Epidermal melanocyte (primary cell): ENCODE measurements around the gene ATP9B.
A peak's percentile ranks its signal among the peaks of the same experiment; 100 is the strongest.
"Not testable (repeated sequence)": the region's sequence is repeated elsewhere in the genome, so short reads cannot be mapped to it uniquely, and the experiment has no call there.

ENCODE experiments used
- DNase-seq: peaks from one replicate; pipeline ENCODE4 v3.0.0; 2011; ENCODE audit warnings: low spot score; ENCODE audit not compliant: insufficient read length

Gene ATP9B

DNA sequence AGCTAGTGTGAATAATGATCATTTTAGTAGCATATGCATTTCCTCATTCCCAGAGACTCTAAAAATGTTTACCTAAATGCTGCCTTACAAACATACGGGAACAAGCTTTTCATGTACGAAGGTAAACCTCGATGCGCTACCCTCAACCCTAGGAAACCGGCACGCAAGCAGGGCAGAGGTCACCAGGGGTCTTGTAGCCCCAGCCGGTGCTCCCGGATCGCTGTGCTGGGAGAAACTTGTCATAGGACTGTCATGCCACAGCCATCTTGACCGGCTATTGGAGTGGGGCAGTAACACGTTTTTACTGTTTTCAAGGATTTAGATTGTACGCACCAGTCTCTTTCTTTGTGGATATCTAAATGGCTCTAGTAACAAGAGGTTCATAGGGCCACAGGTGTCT lies 291.7 kb downstream of the ATP9B start:
- DNase-seq, result no peak

DNA sequence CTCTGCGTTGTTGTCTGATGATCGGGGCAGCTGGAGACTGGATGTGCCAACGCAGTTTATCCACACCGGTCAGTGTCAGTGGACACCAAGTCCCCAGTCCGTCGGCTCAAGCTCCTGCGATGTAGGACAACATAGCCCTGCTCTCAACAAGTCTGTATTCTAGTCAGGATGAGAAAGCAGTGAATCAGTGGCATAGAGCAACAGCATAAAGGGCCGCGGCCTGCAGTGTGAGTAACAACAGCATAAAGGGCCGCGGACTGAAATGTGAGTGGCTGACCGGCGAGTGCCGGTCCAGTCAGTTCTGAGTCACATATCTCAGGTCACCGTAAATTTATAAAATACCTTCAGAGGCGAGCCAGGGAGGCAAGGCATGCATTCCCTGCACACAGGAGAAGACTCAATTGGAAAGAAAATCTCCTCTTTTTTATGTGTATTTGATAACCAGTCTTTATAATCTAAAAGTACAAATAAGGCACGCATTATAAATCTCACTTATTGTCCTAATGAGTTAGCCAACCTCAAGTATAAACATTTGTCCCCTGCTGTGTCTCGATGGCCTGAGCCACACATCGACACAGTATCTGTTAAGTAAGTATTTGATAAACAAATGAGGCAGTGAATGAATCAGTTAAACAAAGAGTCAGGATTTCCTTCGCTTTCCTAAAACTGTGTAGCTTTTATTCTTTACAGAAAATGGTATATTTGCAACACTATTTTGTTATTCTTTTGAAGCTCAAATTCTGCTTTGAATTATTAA lies 292.8 kb downstream of the ATP9B start:
- DNase-seq, result no peak

DNA sequence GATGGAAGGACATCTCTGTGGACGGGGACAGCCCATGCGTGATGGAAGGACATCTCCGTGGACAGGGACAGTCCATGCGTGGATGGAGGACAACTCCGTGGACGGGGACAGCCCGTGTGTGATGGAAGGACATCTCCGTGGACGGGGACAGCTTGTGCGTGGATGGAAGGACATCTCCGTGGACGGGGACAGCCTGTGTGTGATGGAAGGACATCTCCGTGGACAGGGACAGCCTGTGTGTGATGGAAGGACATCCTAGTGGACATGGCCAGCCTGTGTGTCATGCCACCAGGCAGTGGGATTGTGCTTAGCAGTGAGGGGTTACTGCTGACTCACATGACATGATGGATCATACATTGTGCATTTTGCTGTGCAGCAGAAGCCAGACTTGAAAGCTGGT lies 296.5 kb downstream of the ATP9B start:
- DNase-seq, result no peak

DNA sequence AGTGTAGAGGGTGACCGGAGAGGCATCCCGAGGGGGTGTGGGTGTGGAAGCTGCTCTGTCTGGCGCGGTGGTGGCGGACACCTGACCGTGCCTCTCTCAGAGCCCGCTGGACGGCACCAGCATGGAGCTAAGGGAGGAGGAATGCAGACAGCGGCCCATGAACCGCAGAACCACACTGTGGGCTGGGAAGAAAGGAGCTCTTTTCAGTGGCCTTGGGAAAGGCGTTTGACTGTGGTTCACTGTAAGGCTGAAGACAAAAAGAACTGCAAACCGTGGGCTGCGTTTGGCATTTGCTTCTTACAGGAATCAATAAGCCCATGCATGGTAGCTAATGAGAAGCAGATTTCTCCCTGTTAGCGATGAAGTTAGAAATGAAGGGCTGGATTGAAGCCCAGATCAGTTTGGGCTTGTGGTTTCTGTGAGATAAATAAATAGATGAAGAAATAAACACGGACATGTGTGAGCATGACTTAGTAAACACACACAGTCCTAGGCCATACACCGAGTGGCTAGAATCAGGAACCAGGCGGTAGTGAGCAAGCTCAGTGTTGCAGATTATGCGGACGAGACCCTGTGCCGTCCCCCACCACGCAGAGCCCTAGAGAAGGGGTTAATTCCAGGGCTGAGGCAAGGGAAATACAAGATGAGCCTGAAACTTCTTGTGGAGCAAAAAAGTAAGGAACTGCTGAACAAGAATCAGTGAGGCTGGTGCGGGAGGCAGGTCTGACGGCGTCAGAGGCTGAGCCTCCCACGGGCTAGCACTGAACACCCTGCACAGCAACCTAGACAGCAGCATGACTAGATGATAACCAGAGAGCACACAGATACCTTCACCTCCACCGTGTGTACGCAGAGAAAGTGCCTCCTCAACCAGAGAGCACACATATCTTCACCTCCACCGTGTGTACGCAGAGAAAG lies 297.2 kb downstream of the ATP9B start:
- peak; percentile 92 for DNase-seq

DNA sequence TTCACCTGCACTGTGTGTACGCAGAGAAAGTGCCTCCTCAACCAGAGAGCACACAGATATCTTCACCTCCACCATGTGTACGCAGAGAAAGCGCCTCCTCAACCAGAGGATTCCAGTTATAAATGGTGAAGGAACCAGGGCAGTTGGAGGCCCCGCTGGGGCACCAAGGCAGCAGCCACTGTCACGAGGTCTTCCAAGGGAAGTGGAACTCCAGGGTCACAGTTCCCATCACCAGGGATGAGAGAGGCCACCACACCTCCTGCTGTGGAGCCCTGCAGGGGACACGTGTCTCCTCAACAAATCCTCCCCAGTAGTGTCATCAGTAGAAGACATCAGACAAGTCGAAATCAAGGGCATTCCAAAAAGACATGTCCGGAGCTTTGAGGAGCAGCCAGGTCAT lies 298.3 kb downstream of the ATP9B start:
- DNase-seq, result no peak

DNA sequence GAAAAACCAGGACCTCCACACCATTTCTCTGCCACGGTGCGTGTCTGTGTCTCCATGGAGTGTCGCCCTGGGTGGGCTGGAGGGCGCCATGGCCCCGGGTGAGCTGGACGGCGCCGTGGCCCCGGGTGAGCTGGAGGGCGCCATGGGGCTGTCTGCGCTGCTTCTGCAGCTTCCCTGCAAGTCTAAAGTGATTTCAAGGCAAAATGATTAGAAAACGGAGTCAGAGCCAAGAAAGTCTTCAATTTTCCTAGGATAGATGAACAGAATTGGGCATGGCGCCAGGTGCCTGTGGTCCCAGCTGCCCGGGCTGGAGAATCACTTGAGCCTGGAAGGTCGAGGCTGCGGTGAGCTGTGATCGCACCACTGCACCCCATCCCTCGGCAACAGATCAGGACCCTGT lies 298.8 kb downstream of the ATP9B start:
- no peak for DNase-seq

DNA sequence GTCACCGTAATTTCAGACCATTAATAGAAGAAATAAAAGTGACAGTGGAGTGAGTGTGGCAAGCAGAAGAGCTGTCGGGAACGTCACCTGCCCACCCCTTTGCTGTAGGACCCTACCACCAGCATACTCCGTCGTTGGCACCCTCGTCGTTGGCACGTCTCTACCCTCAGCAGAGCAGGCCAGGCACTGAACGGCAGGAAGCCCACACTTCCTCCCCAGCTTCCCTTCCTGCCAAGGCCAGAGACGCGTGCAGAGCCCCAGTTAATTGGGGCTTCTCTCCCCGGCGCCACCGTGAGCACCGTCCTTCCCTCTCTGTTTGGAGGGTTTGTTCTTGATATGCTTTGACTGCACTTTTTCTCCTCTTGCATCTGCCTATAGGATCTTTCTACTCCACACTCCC lies 299.5 kb downstream of the ATP9B start:
- DNase-seq, result no peak

DNA sequence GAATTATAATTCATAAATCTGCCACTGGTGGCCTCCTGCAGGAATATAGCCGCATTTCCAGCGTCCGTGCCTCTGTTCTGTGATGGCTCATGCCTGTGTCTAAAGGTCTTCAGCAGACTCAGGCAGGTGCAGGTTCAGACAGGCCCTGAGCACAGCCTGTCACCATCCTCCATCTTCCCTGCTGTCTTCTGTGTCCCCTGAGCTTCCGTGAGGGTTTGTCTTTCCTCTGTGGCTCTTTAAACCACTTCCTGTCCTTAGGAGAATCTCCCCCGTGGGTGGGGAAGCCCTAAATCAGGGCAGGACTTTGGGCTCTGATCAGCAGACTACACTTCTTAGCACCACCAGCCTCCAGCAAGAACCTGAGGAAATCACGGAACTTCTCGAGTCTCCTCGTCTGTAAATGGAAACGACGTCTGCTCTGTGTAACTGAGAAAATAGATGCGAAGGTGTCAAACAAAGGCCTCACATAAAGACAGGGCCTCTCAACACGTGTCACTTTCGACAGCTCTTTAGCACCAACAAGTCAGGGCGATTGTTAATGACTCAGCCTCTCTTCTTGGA lies 302.4 kb downstream of the ATP9B start:
- no peak for DNase-seq

DNA sequence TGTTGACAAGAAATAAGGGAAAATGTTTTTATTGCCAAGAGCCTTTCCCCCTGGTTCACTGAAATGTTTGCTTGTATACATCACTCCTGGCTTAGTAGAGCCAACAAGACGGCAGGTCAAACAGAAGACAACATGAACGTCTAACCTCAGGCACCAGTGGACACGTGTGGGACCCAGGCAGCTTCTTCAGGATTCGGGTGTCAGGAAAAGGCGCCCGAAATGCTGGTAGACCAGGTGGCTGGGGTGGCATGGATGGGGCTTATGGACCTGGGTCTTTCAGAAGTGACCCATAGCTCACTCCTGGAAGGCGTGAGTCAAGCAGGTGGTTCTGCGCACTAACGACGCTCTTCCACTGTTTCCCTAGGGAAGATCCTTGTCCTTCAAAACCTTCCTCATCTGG lies 303.3 kb downstream of the ATP9B start:
- no peak for DNase-seq

DNA sequence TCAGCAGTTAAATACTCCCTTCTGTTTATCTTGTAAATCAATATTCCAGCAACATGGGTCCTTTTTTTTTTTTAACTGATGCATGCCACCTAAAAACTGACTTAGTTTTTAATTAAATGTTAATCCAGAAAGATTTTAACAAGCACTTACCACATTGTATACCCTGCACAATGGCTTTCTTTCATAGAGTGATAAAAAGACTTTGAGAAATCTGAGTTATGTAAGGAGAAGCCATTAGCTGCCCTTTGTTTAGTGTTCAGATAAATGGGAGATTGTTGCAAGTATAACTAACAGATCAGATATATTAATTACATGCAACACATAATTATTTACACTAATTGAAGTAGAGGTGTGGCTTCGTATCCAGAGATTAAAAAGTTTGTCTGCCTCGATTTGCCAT lies 303.8 kb downstream of the ATP9B start:
- peak; percentile 27 for DNase-seq

DNA sequence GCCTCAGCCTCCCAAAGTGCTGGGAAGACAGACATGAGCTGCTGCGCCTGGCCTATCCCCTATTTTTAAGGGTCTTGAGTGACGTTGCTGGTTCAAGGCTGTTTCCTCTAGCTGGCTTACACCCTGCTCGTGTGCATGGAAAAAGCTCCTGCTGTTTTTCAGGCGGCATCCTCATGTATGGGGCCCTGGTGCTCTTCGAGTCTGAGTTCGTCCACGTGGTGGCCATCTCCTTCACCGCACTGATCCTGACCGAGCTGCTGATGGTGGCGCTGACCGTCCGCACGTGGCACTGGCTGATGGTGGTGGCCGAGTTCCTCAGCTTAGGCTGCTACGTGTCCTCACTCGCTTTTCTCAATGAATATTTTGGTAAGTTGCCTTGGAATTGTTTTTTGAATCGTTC lies 304.5 kb downstream of the ATP9B start:
- no peak for DNase-seq

DNA sequence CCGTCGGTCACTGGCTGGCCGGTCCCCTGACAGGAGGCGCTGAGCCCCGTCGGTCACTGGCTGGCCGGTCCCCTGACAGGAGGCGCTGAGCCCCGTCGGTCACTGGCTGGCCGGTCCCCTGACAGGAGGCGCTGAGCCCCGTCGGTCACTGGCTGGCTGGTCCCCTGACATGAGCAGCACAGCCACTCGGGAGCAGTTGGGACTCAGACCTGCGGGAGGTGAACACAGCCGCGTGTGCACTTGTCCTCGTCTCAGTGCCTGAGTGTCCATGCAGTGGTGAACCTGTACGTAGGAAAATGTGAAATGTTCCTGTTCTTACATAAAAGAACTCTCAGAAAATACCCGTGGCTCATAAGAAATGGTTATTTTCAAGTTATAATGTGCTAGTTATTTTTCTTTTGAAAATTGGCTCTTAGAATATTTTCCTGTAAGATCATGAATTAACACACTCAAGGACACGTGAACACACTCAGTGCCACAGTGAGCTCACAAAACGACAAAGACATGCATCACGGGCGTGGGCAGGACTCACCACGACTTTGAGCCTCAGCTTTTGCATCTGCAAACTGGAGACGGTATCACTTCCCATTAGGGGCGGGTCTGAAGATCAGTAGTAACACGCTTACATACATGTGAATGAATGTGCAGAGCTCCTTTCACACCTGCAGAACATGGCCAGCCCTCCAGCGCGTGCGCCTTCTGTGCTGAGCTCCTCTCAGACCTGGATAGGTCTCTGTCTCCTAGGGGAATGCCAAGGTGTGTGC lies 305.4 kb downstream of the ATP9B start:
- DNase-seq, result no peak

DNA sequence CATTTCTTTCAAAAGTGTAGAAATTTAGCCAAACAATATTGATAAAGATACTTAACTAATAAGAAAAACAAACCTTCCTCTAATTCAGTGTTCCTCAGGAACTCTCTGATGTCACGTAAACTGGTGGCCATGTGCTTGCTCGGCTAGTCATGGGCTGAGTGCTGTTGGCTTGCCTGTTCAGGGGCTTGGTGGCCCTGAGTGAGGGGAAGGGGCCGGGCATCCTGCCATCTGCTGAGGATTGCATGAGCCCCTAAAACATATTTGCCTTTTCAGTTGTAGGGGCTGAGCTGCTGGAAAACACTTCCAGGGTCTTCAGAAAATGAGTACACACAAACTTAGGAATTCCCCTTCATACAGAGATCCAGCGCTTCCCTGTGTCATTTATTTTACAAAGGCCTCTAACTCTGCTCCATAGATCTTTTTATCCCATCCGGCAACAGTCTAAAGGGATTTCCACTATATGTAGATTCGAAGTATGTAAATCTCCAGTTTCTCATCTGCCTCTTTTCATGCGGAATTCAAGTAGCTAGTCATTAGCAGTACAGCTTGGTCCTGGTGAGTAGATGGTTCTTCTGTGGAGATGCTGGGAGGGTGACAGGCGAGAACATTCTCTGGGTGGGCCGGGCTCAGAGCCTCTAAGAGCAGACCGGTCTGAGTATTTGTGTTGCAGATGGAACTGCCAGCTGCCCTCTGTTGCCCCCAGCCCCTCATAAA lies 306.4 kb downstream of the ATP9B start:
- DNase-seq, result no peak

DNA sequence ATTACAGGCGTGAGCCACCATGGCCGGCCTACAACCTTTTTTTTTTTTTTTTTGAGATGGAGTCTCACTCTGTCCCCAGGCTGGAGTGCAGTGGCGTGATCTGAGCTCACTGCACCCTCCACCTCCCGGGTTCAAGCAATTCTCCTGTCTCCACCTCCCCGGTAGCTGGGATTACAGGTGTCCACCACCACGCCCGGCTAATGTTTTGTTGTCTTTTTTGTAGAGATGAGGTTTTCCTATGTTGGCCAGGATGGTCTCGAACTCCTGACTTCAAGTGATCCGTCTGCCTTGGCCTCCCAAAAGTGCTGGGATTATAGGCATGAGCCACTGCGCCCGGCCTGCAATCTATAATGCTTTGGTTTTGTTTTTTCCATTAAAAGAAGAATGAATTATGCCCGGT lies 307.5 kb downstream of the ATP9B start:
- not testable (repeated sequence) for DNase-seq

DNA sequence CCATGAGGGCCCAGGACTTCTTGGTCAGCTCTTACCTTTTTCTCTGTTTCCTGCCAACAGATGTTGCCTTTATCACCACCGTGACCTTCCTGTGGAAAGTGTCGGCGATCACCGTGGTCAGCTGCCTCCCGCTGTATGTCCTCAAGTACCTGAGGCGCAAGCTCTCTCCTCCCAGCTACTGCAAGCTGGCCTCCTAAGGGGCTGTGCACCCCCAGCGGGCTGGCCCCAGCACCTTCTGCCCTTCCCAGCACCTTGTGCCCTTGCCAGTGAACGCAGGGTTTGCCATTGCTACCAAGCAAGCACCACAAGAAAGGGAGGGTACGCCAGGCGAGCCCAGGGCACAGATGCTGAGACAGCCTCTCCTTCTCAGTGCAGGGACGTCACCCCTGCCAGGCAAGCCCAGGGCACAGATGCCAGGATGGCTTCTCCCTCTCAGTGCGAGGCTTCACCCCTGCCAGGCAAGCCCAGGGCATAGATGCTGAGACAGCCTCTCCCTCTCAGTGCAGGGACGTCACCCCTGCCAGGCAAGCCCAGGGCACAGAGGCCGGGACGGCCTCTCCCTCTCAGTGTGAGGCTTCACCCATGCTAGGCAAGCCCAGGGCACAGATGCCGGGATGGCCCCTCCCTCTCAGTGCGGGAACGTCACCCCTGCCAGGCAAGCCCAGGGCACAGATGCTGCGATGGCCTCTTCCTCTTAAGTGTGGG lies 308.1 kb downstream of the ATP9B start:
- DNase-seq, result no peak

DNA sequence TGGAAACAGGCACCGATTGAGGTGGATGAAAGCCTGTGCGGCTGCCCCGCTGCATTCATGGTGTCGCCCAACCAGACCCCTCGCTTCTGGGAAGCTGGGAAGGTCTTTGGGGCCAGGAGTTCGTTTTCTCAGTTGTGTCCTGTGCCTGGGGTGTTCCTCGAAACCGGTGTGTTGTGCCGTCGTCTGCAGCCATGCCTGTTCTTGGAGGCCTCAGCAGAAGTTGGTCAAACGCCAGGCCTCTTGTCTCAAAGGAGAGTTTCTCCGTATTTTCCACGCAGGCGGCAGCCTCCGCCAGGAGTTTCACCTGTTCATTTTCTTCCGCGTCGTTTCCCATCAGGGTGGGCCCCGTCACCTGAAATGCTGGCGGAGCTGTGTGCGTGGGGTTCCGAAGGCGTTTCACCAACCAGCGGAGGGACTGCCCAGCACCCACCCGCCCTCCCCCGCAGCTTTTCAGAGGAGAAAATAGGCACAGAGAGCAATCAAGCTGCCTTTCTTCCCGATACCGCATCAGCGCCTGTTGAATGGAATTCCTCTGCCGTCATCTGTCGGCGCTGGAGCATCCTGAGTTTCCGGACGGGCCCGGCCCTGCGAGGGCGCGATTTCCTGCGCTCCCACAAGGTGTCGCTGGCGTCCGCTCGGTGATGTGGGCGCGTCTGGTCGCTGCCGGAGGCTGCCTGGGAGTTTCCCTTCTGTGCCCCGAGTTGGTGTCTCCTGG lies 309.5 kb downstream of the ATP9B start:
- peak; percentile 81 for DNase-seq

DNA sequence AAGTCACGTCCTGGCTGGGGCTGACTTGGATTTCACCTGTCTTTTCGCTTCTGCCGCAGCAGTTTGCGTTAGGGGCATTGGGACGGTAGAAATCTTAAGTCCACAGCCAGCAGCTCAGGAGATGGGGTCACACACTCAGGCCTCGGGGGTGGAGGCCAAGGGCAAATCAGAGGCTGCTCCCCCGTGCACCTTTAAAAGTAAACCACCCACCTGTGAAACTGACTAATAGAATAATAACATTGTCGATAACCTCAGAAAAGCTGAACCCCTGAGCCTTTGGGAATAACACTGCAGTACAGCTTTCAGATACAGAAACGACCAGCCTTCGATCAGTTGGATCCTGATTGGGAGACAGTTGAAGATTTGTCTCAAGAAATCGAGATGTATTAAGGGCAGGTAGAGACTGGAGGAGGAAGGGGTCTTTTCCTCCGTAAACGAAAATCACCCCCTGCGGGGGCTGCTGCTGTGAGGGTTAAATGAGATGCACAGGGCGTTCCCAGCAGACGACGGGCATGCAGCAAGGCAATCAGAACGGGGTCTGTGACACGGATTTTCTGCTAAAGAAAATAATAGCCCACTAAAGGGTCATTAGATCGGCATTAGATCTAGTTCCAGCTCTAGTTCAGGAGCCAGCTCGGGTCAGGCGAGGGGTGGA lies 310.2 kb downstream of the ATP9B start:
- DNase-seq, result no peak

DNA sequence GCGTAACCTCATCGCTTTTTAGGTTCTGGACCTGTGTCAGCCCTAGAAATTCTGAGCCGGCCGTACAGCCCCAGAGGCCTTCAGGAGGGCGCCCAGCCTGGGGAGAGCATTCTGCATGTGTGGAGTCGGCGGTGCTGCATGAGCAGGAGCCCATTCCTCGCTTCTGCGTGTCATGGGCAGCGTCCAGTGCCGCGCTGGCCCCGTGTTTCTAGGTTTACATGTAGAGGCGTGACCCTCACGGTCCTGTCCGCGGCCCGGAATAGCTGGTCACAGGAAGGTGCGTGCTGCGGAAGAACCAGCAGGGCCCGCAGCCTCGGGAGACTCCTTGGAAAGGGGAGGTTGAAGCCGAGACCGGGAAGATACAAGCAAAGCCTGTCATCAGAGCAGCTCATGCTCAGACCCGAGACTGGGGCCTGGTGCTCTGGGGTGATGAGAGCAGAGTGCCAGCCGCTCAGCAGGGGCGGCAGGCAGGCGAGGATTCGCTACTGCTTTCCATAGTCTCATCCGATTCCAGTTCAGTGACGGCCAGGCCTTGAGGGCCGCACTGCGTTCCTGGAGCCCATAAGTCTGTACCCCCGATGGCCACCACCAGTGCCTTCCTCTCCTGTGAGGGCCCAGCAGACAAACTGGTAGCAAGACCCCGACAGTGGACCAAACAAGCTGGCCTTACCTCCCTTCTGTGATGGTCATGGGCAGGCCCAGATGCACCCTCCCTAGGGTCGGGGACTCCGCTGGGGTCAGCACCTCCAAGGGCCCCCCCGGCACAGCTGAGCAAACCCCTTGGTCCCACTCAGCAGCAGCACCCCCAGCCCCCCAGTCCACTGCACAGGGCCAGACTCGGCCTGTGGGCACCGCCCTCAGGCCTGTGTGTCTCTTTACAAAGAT lies 311.0 kb downstream of the ATP9B start:
- DNase-seq, result no peak
